Placental epithelial cell (primary cell): Measurements from ENCODE around the gene NDUFA9. TPM values are rescaled to one million over a fixed set of nuclear protein-coding genes. Genes with fewer than 3 reads are reported as not detected.

Source experiments
- total RNA-seq: library from RNA; depleted of rRNA; stranded (reverse); fragments of >200 nt; gene quantifications from 2 replicates; pipeline ENCODE4 v1.2.3, GENCODE V29; 2012

NDUFA9 gene
- total RNA-seq, result 22.4 and 79.8 TPM in 2 replicates

GRCh38 chr12:4648501-4649357 is at the start of gene NDUFA9, which contains the start of gene AKAP3:
Gene NDUFA9, plus strand, starts transcription at chr12:4649114. Its CDS starts 13 bp downstream, at chr12:4649127.
Gene AKAP3, minus strand, starts transcription at chr12:4649051. Its CDS starts 10,855 bp downstream, at chr12:4638196.

Other genes with a start within 250 kb of the NDUFA9 start
- gene FGF6, start 203.3 kb upstream of the NDUFA9 start, total RNA-seq, result not detected in 2 replicates
- 5.1 and 5.4 TPM in 2 replicates for gene RAD51AP1, start 110.2 kb upstream of the NDUFA9 start, total RNA-seq
- gene DYRK4, start 86.9 kb upstream of the NDUFA9 start, total RNA-seq, result 64.7 and 104 TPM in 2 replicates
- 2.2 and 6.3 TPM in 2 replicates for gene AKAP3, start 63 bp upstream of the NDUFA9 start, total RNA-seq
- gene GALNT8, start 71.3 kb downstream of the NDUFA9 start, total RNA-seq, result under 0.01 TPM in 1 of 2 replicates, not detected in the other